GM12875 (cell line): ENCODE measurements around the gene MNT.

Experiments used
- H3K4me3 ChIP-seq: one replicate; pipeline ENCODE4 v1.5.1; 2011; ENCODE audit warnings: low read depth, low read length, control low read depth
- CTCF ChIP-seq: IDR thresholded peaks from 2 replicates; pipeline ENCODE4 v1.5.1; 2011; ENCODE audit warnings: low read depth, mild to moderate bottlenecking, control low read depth, inconsistent platforms, low read length, moderate library complexity, borderline replicate concordance; ENCODE audit not compliant: insufficient read depth

MNT gene

GRCh38 chr17:2346475-2346874 is 54.4 kb downstream of the MNT start:
- TF ChIP-seq CTCF: no peak
- no peak overlapping the region for H3K4me3 ChIP-seq

GRCh38 chr17:2344528-2344927 is 56.3 kb downstream of the MNT start:
- H3K4me3 ChIP-seq: no peak overlapping the region
- TF ChIP-seq CTCF: no peak

- TF ChIP-seq CTCF: no peak
- H3K4me3 ChIP-seq: no peak overlapping the region
Observed at GRCh38 chr17:2343421-2343820, 57.4 kb downstream of the MNT start.

- no peak for TF ChIP-seq CTCF
- H3K4me3 ChIP-seq: peak overlapping the region; percentile 92
Observed at GRCh38 chr17:2338315-2338657, 62.6 kb downstream of the MNT start.

GRCh38 chr17:2337544-2338314 is 63.1 kb downstream of the MNT start:
- no peak for TF ChIP-seq CTCF
- H3K4me3 ChIP-seq: peak overlapping the region; percentile 92

- peak within 1 kb of the TSS; percentile 92 for H3K4me3 ChIP-seq
- no peak for TF ChIP-seq CTCF
Observed at GRCh38 chr17:2336852-2337543, 63.9 kb downstream of the MNT start, which contains the start of gene SGSM2. SGSM2 (plus strand) TSS chr17:2337501; CDS start chr17:2337689, 188 bp downstream.
